GM12865 (cell line): ENCODE measurements around the gene PON3.
A peak's percentile ranks its signal among the peaks of the same experiment; 100 is the strongest.

ENCODE experiments used
- DNase-seq: peaks from one replicate; pipeline ENCODE4 v3.0.0; 2010; ENCODE audit warnings: low read depth
- H3K4me3 ChIP-seq: 2 replicates; pipeline ENCODE4 v1.5.1; 2011; ENCODE audit warnings: mild to moderate bottlenecking, low read depth, low read length, control low read depth
- CTCF ChIP-seq: IDR thresholded peaks from 2 replicates; pipeline ENCODE4 v1.5.1; 2011; ENCODE audit warnings: low read length, control low read depth, low read depth, inconsistent platforms; ENCODE audit not compliant: insufficient read depth; ENCODE audit errors: missing control alignments

The PON3 gene

GRCh38 chr7:95396136-95397032 lies at the start of gene PON3:
Gene PON3 (minus strand): TSS chr7:95396375. CDS start chr7:95396350, 25 bp downstream.
- no peak within 1 kb of the TSS for H3K4me3 ChIP-seq
- TF ChIP-seq CTCF, result no peak
- no peak for DNase-seq

GRCh38 chr7:95444796-95445195 lies 48.6 kb upstream of the PON3 start:
- no peak overlapping the region for H3K4me3 ChIP-seq
- no peak for DNase-seq
- TF ChIP-seq CTCF, result no peak

GRCh38 chr7:95441042-95441823 lies 45.1 kb upstream of the PON3 start:
- no peak for TF ChIP-seq CTCF
- DNase-seq, result no peak

GRCh38 chr7:95440394-95441038 lies 44.3 kb upstream of the PON3 start:
- no peak for DNase-seq
- TF ChIP-seq CTCF, result no peak
- no peak overlapping the region for H3K4me3 ChIP-seq

More at GRCh38 chr7:95441042-95441823, 45.1 kb upstream of the PON3 start:
- H3K4me3 ChIP-seq, result no peak overlapping the region

GRCh38 chr7:95436407-95436806 lies 40.2 kb upstream of the PON3 start:
- DNase-seq, result no peak
- H3K4me3 ChIP-seq, result no peak overlapping the region
- no peak for TF ChIP-seq CTCF

GRCh38 chr7:95435422-95435780 lies 39.2 kb upstream of the PON3 start:
- no peak for TF ChIP-seq CTCF
- no peak overlapping the region for H3K4me3 ChIP-seq
- DNase-seq, result peak; percentile 3
